Right lobe of liver (tissue), 4 donors: ENCODE data around the gene CFAP20.
"Not testable (repeated sequence)": the region's sequence is repeated elsewhere in the genome, so short reads cannot be mapped to it uniquely, and the experiment has no call there.

ENCODE experiments used
- POLR2A ChIP-seq: fragments of 450-650 bp; IDR thresholded peaks from one replicate; pipeline ENCODE4 v1.6.1; 2017; ENCODE audit warnings: antibody characterized with exemption, mild to moderate bottlenecking
- TF ChIP-seq, protein P1 (sequence below), 4 donors: fragments of 200-600 bp in 3 of 4; fragments of 450-650 bp in 1 of 4; IDR thresholded peaks; one replicate each; pipeline versions ENCODE4 v1.5.1 to v1.8.0; 2016 to 2022; ENCODE audit warnings: antibody characterized with exemption in 4 of 4, mild to moderate bottlenecking in 2 of 4
- donor health status: DM: no; HTN: no; CAD: no.
- donor health status: DM: no; HTN: no; CAD: no.
- donor health status: DM: no; HTN: yes; CAD: no.

GRCh38 chr16:58090396-58090795 is 38.8 kb downstream of the CFAP20 start:
- TF ChIP-seq, protein P1, sequence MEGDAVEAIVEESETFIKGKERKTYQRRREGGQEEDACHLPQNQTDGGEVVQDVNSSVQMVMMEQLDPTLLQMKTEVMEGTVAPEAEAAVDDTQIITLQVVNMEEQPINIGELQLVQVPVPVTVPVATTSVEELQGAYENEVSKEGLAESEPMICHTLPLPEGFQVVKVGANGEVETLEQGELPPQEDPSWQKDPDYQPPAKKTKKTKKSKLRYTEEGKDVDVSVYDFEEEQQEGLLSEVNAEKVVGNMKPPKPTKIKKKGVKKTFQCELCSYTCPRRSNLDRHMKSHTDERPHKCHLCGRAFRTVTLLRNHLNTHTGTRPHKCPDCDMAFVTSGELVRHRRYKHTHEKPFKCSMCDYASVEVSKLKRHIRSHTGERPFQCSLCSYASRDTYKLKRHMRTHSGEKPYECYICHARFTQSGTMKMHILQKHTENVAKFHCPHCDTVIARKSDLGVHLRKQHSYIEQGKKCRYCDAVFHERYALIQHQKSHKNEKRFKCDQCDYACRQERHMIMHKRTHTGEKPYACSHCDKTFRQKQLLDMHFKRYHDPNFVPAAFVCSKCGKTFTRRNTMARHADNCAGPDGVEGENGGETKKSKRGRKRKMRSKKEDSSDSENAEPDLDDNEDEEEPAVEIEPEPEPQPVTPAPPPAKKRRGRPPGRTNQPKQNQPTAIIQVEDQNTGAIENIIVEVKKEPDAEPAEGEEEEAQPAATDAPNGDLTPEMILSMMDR (IDR thresholded peaks at IDR 0.05), result not testable (repeated sequence)
- TF ChIP-seq POLR2A, result not testable (repeated sequence)
